ENCODE data around the gene SLC4A1. TPM values are rescaled to one million over a fixed set of nuclear protein-coding genes. Genes with fewer than 3 reads are reported as not detected.

The SLC4A1 gene
- total RNA-seq, 5 donors from 2014 or later (not counting 1 experiment from before 2014, with no cell fraction given) = not detected

DNA sequence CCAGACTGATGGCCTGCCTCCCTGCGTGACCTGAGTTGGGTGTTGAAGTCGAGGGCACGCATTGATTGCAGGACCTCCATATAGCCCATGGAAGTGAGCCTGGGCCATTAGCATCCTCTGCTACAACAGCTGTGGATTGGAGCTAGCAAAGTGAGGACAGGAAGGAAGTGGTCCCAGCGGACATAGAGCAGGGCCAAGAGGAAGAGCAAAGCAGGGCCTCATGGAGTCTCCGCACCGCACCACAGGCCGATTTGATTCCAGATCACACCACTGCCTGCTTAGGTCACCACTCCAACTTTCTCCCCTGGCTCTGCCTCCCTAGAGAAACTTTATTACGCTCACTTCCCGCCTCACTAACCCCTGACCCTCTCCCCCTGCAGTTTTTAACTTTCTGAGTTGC is 37.8 kb downstream of the SLC4A1 start:
- ATAC-seq (replicated peaks in 1 of 4) (no peak), DNase-seq (no peak)
- H3K27ac ChIP-seq (ENCODE audit: low read length) = no peak overlapping the region
- 87% methylated on average over 4 of the region's 9 CpGs for WGBS (ENCODE audit: insufficient coverage)
- POLR2A ChIA-PET = interaction anchor here in 1 of 2 donors (0.6 kb wide), 1 partner anchor 1933 kb away, joined by 3 read pairs; no protein-coding TSS in a partner anchor
- Mint-ChIP-seq H3K27ac (no peak overlapping the region), H3K36me3 (no peaks in the 10 kb centered on the region), H3K4me3 (no peak overlapping the region), H3K4me1 (peaks cover 4 to 5% (median 5%) of the 10 kb centered on the region in 3 donors), H3K27me3 (no peaks in the 10 kb centered on the region), H3K9me3 (no peaks in the 10 kb centered on the region)
- peaks cover 0 to 26% of the 10 kb centered on the region in 2 experiments for H3K27me3 ChIP-seq (replicated peaks in 1 of 2; ENCODE audit: control insufficient read depth in 2 of 2, extremely low read depth in 1 of 2, insufficient read depth in 2 of 2, low read length in 1 of 2)
- H3K9me3 ChIP-seq = no peaks in the 10 kb centered on the region
- H3K36me3 ChIP-seq (ENCODE audit: control insufficient read depth in 2 of 2, extremely low read depth in 1 of 2, insufficient read depth in 1 of 2, low read length in 1 of 2) = no peaks in the 10 kb centered on the region
- CTCF ChIA-PET = interaction anchor here in 1 of 2 donors (0.8 kb wide), 1 partner anchor 92 kb away, joined by 5 read pairs; no protein-coding TSS in a partner anchor
- H3K4me1 ChIP-seq (ENCODE audit: control insufficient read depth in 1 of 2, extremely low read depth in 1 of 2, insufficient read depth in 2 of 2, low read length in 2 of 2) = no peaks in the 10 kb centered on the region
- H3K4me3 ChIP-seq (ENCODE audit: control insufficient read depth in 1 of 2, extremely low read depth in 1 of 2, low read length in 1 of 2) = no peak overlapping the region

DNA sequence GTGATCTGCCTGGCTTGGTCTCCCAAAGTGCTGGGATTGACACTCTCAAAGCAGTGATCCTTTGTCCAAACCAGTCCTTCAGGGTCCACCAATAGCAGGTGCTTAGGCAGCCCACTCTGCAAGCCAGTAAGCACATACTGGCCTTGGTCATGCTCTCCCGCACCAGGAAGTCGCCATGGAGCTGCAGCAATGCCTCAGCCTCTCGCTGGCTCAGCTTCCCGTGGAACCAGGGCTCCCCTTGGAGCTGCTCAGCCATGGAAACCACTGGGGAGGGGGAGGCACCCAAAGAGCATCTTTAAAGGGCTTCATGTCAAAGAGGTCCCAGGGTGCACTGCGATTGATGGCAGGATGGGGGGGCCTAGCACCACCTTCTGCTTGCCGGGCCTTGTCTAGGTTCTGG is 38.8 kb downstream of the SLC4A1 start:
- Histone ChIP-seq H3K4me1 (ENCODE audit: control insufficient read depth in 1 of 2, extremely low read depth in 1 of 2, insufficient read depth in 2 of 2, low read length in 2 of 2) (no peaks in the 10 kb centered on the region), H3K4me3 (ENCODE audit: control insufficient read depth in 1 of 2, extremely low read depth in 1 of 2, low read length in 1 of 2) (no peak overlapping the region), H3K27ac (ENCODE audit: low read length) (no peak overlapping the region), H3K36me3 (ENCODE audit: control insufficient read depth in 2 of 2, extremely low read depth in 1 of 2, insufficient read depth in 1 of 2, low read length in 1 of 2) (no peaks in the 10 kb centered on the region), H3K9me3 (no peaks in the 10 kb centered on the region), H3K27me3 (replicated peaks in 1 of 2; ENCODE audit: control insufficient read depth in 2 of 2, extremely low read depth in 1 of 2, insufficient read depth in 2 of 2, low read length in 1 of 2) (peaks cover 0 to 25% of the 10 kb centered on the region in 2 experiments)
- Mint-ChIP-seq H3K4me3 (no peak overlapping the region), H3K9me3 (no peaks in the 10 kb centered on the region), H3K4me1 (no peaks in the 10 kb centered on the region), H3K27ac (no peak overlapping the region), H3K27me3 (no peaks in the 10 kb centered on the region), H3K36me3 (no peaks in the 10 kb centered on the region)
- CTCF ChIA-PET = no interaction called here
- DNase-seq = no peak
- POLR2A ChIA-PET = no interaction called here
- ATAC-seq (replicated peaks in 1 of 4) = no peak
- 78% methylated on average over 3 of the region's 6 CpGs for WGBS (ENCODE audit: insufficient coverage)

DNA sequence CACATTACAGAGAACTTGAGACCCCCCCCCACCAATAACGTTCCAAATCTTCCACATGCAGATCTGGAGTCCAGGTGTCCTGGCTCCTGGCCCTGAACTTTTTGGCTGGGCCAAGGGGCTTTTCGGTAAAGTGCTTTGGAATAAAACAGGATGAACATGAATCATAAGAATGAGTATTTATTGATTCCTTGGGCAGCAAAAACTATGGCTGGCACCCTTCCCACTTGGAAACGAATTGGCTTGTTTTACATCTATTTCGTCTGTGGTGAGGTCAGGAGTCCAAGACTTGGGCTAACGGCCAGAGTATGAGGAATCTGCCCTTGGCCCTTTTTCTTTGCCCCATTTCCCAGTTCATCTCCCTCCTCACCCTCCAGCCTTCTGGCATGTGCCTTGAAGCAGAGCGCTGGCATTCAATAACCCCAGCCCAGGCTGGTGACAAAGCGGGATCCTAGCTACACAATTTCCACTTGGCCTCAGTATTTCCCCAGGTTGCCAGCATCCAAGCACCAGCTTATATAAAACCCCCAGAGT is 44.3 kb downstream of the SLC4A1 start:
- ChIA-PET POLR2A (interaction anchor here (0.7 to 1.0 kb wide), 2 partner anchors 94 to 108 kb away, joined by 4 to 5 read pairs; no protein-coding TSS in a partner anchor), CTCF (no interaction called here)
- H3K27me3 Mint-ChIP-seq = peaks cover 0 to 1% of the 10 kb centered on the region in 2 donors
- no peaks in the 10 kb centered on the region for H3K9me3 Mint-ChIP-seq
- Histone ChIP-seq H3K27me3 (replicated peaks in 1 of 2; ENCODE audit: control insufficient read depth in 2 of 2, extremely low read depth in 1 of 2, insufficient read depth in 2 of 2, low read length in 1 of 2) (no peaks in the 10 kb centered on the region), H3K27ac (ENCODE audit: low read length) (no peak overlapping the region), H3K4me1 (ENCODE audit: control insufficient read depth in 1 of 2, extremely low read depth in 1 of 2, insufficient read depth in 2 of 2, low read length in 2 of 2) (peaks cover 0 to 11% of the 10 kb centered on the region in 2 experiments), H3K36me3 (ENCODE audit: control insufficient read depth in 2 of 2, extremely low read depth in 1 of 2, insufficient read depth in 1 of 2, low read length in 1 of 2) (no peaks in the 10 kb centered on the region), H3K9me3 (no peaks in the 10 kb centered on the region), H3K4me3 (ENCODE audit: control insufficient read depth in 1 of 2, extremely low read depth in 1 of 2, low read length in 1 of 2) (no peak overlapping the region)
- DNase-seq (no peak), ATAC-seq (replicated peaks in 1 of 4) (no peak)
- 90% methylated on average over 2 of the region's 7 CpGs for WGBS (ENCODE audit: insufficient coverage)
- peaks cover 8 to 9% (median 8%) of the 10 kb centered on the region in 3 donors for H3K4me1 Mint-ChIP-seq
- H3K4me3 Mint-ChIP-seq = no peak overlapping the region
- peak overlapping the region in 1 of 2 donors; percentile 90 for H3K27ac Mint-ChIP-seq
- H3K36me3 Mint-ChIP-seq = no peaks in the 10 kb centered on the region

DNA sequence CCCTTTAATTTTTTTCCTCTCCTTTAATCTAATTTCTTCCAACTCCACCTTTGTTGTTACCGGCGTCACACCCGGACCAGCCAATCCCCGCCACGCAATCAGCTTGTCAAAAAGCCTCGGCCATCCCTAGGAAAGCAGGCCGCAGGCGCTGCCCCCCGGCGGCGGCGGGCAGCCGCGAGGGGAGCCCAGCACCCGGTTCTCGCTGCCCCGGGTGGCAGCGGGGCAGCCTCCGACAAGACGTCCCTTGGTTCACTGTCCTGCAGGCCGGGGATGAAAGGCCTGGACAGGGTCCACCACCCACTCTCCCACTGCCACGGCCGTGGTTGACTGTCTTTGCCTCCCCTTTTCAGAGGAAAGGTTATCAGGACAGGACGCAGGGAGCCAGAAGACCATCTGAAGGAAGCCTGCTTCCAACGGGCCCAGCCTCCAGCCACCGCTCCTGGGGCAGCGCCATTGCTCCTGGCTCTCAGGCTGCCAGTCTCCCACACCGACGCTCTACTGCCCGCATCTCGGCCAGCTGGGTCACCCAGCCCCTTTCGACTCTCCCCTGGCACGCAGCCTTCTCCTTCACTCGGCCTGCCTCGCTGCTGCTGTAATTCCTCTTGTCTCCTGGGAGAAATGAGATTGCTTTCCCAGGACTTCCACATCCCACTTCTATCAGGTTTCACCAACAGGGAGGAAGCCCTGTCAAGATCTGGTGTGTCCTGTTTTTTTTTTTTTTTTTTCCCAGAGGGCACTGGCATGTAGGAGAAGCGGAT is 45.6 kb downstream of the SLC4A1 start:
- Histone ChIP-seq H3K27ac (ENCODE audit: low read length) (peak overlapping the region; percentile 43), H3K9me3 (no peaks in the 10 kb centered on the region), H3K27me3 (replicated peaks in 1 of 2; ENCODE audit: control insufficient read depth in 2 of 2, extremely low read depth in 1 of 2, insufficient read depth in 2 of 2, low read length in 1 of 2) (no peaks in the 10 kb centered on the region), H3K4me3 (ENCODE audit: control insufficient read depth in 1 of 2, extremely low read depth in 1 of 2, low read length in 1 of 2) (peak overlapping the region; percentile 71 to 84), H3K4me1 (ENCODE audit: control insufficient read depth in 1 of 2, extremely low read depth in 1 of 2, insufficient read depth in 2 of 2, low read length in 2 of 2) (peaks cover 4 to 20% of the 10 kb centered on the region in 2 experiments), H3K36me3 (ENCODE audit: control insufficient read depth in 2 of 2, extremely low read depth in 1 of 2, insufficient read depth in 1 of 2, low read length in 1 of 2) (no peaks in the 10 kb centered on the region)
- DNase-seq = peak in 11 of 35 experiments; percentile 21 to 63 (median 41)
- peak overlapping the region; percentile 90 to 94 for H3K27ac Mint-ChIP-seq
- no peak for ATAC-seq (replicated peaks in 1 of 4)
- peaks cover 0 to 1% of the 10 kb centered on the region in 2 donors for H3K27me3 Mint-ChIP-seq
- POLR2A ChIA-PET = interaction anchor here (0.6 to 0.7 kb wide), 6 partner anchors 21 to 297 kb away, joined by 3 to 16 read pairs (median 5); no protein-coding TSS in a partner anchor
- peak overlapping the region; percentile 93 to 98 (median 97) for H3K4me3 Mint-ChIP-seq
- WGBS (ENCODE audit: insufficient coverage) = 19% methylated on average over 30 of the region's 36 CpGs
- H3K36me3 Mint-ChIP-seq = no peaks in the 10 kb centered on the region
- peaks cover 14 to 15% (median 15%) of the 10 kb centered on the region in 3 donors for H3K4me1 Mint-ChIP-seq
- no peaks in the 10 kb centered on the region for H3K9me3 Mint-ChIP-seq
- CTCF ChIA-PET = interaction anchor here (0.6 to 2.6 kb wide), 14 partner anchors 10 to 655 kb away, joined by 3 to 12 read pairs (median 4); partner anchors contain the start of genes FAM171A2 (in 1 of the 2) and TMUB2 (in 1 of the 2)

DNA sequence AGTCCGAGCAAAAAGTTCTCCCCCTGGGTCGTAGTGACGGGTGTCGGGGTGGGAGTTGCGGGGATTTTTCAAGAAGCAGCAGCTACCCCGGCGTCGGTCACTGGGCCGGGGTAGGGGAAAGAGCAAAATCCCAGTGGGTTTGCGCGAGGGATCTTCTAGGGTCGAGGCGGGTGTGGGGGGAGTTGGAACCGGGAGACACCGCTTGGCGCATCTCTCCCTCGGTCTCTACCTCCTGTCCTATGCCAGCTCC is 46.1 kb downstream of the SLC4A1 start:
- WGBS (ENCODE audit: insufficient coverage) = 0% methylated on average over 5 of the region's 17 CpGs
- Mint-ChIP-seq H3K27me3 (peaks cover 0 to 1% of the 10 kb centered on the region in 2 donors), H3K4me1 (peaks cover 19 to 20% (median 20%) of the 10 kb centered on the region in 3 donors), H3K9me3 (no peaks in the 10 kb centered on the region), H3K36me3 (peaks cover 2% of the 10 kb centered on the region), H3K4me3 (peak overlapping the region; percentile 93 to 98 (median 97)), H3K27ac (peak overlapping the region; percentile 90 to 94)
- peaks cover 9 to 25% of the 10 kb centered on the region in 2 experiments for H3K4me1 ChIP-seq (ENCODE audit: control insufficient read depth in 1 of 2, extremely low read depth in 1 of 2, insufficient read depth in 2 of 2, low read length in 2 of 2)
- peak overlapping the region; percentile 43 for H3K27ac ChIP-seq (ENCODE audit: low read length)
- DNase-seq = peak in 1 of 35 experiments; percentile 28
- peak overlapping the region; percentile 71 to 84 for H3K4me3 ChIP-seq (ENCODE audit: control insufficient read depth in 1 of 2, extremely low read depth in 1 of 2, low read length in 1 of 2)
- POLR2A ChIA-PET = interaction anchor here (0.6 to 0.7 kb wide), 6 partner anchors 20 to 296 kb away, joined by 3 to 16 read pairs (median 5); no protein-coding TSS in a partner anchor
- H3K27me3 ChIP-seq (replicated peaks in 1 of 2; ENCODE audit: control insufficient read depth in 2 of 2, extremely low read depth in 1 of 2, insufficient read depth in 2 of 2, low read length in 1 of 2) = no peaks in the 10 kb centered on the region
- CTCF ChIA-PET = interaction anchor here (0.5 to 2.6 kb wide), 16 partner anchors 10 to 654 kb away, joined by 3 to 12 read pairs (median 4); partner anchors contain the start of genes FAM171A2 (in 1 of the 2), GRN (in 1 of the 2) and TMUB2 (in 1 of the 2)
- no peaks in the 10 kb centered on the region for H3K9me3 ChIP-seq
- ATAC-seq (replicated peaks in 1 of 4) = no peak
- no peaks in the 10 kb centered on the region for H3K36me3 ChIP-seq (ENCODE audit: control insufficient read depth in 2 of 2, extremely low read depth in 1 of 2, insufficient read depth in 1 of 2, low read length in 1 of 2)

All from T-cell (primary cell).